ENCODE results near the gene PCDHA12.
"Not testable (repeated sequence)": the region's sequence is repeated elsewhere in the genome, so short reads cannot be mapped to it uniquely, and the experiment has no call there.

PCDHA12 gene

DNA sequence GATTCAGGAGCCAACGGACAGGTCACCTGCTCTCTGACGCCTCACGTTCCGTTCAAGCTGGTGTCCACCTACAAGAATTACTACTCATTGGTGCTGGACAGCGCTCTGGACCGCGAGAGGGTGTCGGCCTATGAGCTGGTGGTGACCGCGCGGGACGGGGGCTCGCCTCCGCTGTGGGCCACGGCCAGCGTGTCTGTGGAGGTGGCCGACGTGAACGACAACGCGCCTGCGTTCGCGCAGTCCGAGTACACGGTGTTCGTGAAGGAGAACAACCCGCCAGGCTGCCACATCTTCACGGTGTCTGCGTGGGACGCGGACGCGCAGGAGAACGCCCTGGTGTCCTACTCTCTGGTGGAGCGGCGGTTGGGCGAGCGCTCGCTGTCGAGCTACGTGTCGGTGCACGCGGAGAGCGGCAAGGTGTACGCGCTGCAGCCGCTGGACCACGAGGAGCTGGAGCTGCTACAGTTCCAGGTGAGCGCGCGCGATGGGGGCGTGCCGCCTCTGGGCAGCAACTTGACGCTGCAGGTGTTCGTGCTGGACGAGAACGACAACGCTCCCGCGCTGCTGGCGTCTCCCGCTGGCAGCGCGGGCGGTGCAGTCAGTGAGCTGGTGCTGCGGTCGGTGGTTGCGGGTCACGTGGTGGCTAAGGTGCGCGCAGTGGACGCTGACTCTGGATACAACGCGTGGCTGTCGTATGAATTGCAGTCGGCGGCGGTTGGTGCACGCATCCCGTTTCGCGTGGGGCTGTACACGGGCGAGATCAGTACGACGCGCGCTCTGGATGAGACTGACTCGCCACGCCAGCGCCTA is 17.7 kb upstream of the PCDHA12 start:
- in situ Hi-C loops (cut with MboI; ENCODE audit: low sequenced_read_pairs), result no loop called here

DNA sequence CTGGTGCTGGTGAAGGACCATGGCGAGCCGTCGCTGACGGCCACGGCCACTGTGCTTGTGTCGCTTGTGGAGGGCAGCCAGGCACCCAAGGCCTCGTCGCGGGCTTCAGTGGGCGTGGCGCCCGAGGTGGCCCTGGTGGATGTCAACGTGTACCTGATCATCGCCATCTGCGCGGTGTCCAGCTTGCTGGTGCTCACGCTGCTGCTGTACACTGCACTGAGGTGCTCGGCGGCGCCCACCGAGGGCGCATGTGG is 17.2 kb upstream of the PCDHA12 start:
- in situ Hi-C loops (cut with MboI; ENCODE audit: low sequenced_read_pairs), result no loop called here

DNA sequence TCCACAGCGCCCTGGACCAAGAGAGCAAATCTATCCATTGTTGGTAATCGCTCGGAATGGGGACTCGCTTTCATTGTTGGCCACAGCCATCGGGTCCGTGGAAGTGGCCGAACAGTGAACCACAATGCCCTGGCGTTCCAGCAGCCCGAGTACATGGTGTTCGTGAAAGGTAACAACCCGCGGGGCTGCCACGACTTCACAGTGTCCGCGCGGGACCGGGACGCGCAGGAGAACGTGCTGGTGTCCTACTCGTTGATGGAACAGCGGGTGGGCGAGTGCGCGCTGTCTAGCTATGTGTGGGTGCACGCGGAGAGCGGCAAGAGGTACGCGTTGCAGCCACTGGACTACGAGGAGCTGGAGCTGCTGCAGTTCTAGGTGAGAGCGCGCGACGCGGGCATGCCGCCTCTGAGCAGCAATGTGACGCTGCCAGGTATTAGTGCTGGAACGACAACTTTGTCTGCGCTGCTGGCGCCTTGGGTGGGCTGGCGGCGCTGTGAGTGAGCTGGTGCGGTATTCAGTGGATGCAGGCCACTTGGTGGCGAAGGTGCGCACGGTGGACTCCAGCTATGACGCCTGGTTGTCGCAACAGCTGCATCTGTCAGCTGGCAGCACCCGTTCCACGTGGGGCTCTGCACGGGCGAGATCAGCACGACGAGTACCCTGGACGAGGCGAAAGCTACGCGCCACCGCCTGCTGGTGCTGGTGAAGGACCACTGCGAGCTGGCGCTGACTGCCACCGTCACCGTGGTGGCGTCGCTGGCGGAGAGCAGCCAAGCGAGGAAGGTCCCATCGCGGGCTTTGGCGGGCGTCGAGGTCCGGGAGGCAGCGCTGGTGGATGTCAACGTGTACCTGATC is 12.4 kb upstream of the PCDHA12 start:
- in situ Hi-C loops (cut with MboI; ENCODE audit: low sequenced_read_pairs), result no loop called here

DNA sequence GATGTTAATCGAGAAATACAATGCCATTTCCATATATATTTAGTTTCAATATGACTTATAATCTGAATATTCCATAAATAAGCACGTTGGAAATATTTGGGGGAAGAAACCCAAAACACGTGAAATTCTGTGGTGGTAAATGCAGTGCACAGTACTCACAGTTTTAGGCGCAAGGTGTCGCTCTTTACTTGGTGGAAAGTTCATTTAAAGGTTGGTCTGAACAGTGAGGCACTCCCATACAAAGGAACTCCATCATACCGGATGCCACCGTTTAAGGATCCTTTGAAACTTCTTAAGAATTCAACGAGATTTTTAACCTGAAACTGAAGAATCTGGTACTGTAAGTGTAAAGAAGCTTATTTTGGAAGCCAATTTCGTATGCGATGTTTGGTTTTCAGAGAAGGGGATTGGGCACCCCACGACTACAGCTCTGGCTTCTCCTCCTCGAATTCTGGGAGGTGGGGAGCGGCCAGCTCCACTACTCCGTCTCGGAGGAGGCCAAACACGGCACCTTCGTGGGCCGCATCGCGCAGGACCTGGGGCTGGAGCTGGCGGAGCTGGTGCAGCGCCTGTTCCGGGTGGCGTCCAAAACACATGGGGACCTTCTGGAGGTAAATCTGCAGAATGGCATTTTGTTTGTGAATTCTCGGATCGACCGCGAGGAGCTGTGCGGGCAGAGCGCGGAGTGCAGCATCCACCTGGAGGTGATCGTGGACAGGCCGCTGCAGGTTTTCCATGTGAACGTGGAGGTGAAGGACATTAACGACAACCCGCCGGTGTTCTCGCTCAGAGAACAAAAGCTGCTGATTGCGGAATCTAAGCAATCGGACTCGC is 6.2 kb upstream of the PCDHA12 start, which contains the start of gene PCDHA11:
Gene PCDHA11, plus strand, starts transcription at position 237 of the 834 bp plus-strand sequence. Its CDS starts 147 bp downstream, at position 384.
- in situ Hi-C loops (cut with MboI; ENCODE audit: low sequenced_read_pairs), result no loop called here

DNA sequence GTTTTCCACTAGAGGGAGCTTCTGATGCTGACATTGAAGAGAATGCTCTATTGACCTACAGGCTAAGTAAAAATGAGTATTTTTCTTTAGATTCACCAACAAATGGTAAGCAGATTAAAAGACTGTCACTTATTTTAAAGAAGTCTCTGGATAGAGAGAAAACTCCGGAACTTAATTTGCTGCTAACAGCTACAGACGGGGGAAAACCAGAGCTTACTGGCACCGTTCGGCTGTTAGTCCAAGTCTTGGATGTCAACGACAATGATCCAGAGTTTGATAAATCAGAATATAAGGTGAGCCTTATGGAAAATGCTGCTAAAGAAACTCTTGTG is 5.6 kb upstream of the PCDHA12 start:
- in situ Hi-C loops (cut with MboI; ENCODE audit: low sequenced_read_pairs), result no loop called here

DNA sequence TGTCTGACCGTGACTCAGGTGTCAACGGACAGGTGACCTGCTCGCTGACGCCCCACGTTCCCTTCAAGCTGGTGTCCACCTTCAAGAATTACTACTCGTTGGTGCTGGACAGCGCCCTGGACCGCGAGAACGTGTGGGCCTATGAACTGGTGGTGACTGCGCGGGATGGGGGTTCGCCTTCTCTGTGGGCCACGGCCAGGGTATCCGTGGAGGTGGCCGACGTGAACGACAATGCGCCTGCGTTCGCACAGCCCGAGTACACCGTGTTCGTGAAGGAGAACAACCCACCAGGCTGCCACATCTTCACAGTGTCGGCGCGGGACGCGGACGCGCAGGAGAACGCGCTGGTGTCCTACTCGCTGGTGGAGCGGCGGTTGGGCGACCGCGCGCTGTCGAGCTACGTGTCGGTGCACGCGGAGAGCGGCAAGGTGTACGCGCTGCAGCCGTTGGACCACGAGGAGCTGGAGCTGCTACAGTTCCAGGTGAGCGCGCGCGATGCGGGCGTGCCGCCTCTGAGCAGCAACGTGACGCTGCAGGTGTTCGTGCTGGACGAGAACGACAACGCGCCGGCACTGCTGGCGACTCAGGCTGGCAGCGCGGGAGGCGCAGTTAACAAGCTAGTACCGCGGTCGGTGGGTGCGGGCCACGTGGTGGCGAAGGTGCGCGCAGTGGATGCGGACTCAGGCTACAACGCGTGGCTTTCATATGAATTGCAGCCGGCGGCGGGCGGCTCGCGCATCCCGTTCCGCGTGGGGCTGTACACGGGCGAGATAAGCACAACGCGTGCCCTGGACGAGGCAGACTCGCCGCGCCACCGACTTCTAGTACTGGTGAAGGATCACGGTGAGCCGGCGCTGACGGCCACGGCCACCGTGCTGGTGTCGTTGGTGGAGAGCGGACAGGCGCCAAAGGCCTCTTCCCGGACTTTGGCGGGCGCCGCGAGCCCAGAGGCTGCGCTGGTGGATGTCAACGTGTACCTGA is 4.6 kb upstream of the PCDHA12 start:
- in situ Hi-C loops (cut with MboI; ENCODE audit: low sequenced_read_pairs), result no loop called here

DNA sequence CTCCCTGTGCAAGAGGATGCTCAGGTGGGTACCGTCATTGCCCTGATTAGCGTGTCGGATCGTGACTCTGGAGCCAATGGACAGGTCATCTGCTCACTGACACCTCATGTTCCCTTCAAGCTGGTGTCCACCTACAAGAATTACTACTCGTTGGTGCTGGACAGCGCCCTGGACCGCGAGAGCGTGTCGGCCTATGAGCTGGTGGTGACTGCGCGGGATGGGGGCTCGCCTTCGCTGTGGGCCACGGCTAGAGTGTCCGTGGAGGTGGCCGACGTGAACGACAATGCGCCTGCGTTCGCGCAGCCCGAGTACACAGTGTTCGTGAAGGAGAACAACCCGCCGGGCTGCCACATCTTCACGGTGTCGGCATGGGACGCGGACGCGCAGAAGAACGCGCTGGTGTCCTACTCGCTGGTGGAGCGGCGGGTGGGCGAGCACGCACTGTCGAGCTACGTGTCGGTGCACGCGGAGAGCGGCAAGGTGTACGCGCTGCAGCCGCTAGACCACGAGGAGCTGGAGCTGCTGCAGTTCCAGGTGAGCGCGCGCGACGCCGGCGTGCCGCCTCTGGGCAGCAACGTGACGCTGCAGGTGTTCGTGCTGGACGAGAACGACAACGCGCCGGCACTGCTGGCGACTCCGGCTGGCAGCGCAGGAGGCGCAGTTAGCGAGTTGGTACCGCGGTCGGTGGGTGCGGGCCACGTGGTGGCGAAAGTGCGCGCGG is 1.6 kb downstream of the PCDHA12 start:
- in situ Hi-C loops (cut with MboI; ENCODE audit: low sequenced_read_pairs), result not testable (repeated sequence)

DNA sequence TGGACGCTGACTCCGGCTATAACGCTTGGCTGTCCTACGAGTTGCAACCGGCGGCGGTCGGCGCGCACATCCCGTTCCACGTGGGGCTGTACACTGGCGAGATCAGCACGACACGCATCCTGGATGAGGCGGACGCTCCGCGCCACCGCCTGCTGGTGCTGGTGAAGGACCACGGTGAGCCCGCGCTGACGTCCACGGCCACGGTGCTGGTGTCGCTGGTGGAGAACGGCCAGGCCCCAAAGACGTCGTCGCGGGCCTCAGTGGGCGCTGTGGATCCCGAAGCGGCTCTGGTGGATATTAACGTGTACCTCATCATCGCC is 2.1 kb downstream of the PCDHA12 start:
- in situ Hi-C loops (cut with MboI; ENCODE audit: low sequenced_read_pairs), result no loop called here

DNA sequence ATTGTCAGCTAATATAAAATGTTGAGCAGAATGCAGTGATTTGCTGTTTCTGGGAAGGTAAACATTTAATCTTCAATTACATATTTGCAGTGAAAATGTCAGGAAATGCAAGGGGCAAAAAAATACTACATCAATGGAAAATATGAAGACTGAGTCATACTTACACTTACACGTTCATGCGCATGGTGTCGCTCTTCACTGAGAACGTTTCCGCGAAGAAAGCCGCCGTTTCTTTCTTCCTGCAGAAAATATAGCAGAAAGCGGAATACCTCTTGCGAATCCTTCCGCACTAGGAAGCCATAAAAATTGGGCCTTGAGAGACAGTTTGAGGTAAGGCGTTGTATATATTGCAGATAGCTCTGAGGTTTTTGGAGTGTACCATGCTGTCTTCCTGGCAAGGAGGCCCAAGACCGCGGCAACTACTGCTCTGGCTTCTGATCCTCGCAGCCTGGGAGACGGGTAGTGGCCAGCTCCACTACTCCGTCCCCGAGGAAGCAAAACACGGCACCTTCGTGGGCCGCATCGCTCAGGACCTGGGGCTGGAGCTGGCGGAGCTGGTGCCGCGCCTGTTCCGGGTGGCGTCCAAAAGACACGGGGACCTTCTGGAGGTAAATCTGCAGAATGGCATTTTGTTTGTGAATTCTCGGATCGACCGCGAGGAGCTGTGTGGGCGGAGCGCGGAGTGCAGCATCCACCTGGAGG is 6.9 kb downstream of the PCDHA12 start, which contains the start of gene PCDHA13:
Gene PCDHA13, plus strand, starts transcription at position 236 of the 702 bp plus-strand sequence. Its CDS starts 145 bp downstream, at position 381.
- in situ Hi-C loops (cut with MboI; ENCODE audit: low sequenced_read_pairs), result no loop called here

DNA sequence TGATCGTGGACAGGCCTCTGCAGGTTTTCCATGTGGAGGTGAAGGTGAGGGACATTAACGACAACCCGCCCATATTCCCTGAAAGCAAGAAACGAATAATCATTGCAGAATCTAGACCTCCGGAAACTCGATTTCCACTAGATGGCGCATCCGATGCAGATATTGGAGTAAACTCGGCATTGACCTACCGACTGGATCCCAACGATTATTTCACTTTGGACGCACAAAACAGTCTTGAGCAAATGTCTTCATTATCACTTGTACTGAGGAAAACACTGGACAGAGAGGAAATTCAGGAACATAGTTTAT is 7.4 kb downstream of the PCDHA12 start:
- in situ Hi-C loops (cut with MboI; ENCODE audit: low sequenced_read_pairs), result no loop called here

DNA sequence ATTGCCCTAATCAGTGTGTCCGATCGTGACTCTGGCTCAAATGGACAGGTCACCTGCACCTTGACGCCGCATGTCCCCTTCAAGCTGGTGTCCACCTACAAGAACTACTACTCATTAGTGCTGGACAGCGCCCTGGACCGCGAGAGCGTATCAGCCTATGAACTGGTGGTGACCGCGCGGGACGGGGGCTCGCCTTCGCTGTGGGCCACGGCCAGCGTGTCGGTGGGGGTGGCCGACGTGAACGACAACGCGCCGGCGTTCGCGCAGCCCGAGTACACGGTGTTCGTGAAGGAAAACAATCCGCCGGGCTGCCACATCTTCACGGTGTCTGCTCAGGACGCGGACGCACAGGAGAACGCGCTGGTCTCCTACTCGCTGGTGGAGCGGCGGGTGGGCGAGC is 8.3 kb downstream of the PCDHA12 start:
- in situ Hi-C loops (cut with MboI; ENCODE audit: low sequenced_read_pairs), result no loop called here

DNA sequence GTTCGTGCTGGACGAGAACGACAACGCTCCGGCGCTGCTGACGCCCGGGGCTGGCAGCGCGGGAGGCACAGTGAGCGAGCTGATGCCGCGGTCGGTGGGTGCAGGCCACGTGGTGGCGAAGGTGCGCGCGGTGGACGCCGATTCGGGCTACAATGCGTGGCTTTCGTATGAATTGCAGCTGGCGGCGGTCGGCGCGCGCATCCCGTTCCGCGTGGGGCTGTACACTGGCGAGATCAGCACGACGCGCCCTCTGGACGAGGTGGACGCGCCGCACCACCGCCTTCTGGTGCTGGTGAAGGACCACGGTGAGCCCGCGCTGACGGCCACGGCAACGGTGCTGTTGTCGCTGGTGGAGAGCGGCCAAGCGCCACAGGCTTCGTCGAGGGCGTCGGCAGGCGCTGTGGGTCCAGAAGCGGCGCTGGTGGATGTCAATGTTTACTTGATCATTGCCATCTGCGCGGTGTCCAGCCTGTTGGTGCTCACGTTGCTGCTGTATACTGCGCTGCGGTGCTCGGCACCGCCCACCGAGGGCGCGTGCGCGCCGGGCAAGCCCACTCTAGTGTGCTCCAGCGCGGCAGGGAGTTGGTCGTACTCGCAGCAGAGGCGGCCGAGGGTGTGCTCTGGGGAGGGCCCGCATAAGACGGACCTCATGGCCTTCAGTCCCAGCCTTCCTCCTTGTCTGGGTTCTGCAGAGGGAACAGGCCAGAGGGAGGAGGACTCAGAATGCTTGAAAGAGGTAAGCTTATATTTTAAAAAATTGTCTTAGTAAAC is 9.0 kb downstream of the PCDHA12 start:
- in situ Hi-C loops (cut with MboI; ENCODE audit: low sequenced_read_pairs), result no loop called here

DNA sequence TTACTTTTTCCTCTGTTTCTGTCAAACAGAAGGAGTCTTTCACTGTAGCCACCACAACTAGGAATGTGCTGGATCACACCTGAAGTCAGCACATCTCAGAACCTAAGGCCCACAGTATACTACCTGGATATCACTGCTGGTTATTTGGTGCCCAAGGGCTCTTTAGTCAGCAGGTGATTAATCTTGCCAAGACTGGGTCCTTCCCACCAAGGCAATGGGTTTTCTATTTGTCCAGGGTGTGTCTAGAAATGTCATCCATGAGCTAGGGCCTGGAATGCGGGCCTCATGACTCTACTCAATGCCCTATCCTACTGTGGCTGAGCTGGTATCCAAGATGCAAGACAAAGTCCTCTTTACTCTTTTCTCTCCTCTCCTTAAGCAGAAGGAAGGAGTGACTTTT is 41.2 kb downstream of the PCDHA12 start:
- in situ Hi-C loops (cut with MboI; ENCODE audit: low sequenced_read_pairs), result no loop called here

DNA sequence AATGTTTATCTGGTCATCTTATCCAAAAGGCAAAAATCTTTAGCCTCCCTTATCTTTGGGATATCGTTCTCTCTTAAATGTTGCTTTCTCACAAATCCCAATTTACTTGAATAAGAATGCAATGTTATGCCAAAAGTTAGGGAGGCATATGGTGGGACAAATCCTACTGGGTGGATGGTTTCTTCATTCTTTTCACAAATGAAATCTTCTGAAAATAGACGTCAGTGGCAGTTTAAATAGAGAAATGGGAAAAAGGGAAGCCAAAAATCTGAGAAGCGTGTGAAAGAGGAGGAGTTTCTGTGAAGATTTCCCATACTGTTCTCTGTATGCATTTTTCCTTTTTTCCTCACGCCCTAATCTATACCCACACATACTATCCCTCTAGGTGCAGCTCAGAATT is 48.5 kb downstream of the PCDHA12 start:
- in situ Hi-C loops (cut with MboI; ENCODE audit: low sequenced_read_pairs), result no loop called here

DNA sequence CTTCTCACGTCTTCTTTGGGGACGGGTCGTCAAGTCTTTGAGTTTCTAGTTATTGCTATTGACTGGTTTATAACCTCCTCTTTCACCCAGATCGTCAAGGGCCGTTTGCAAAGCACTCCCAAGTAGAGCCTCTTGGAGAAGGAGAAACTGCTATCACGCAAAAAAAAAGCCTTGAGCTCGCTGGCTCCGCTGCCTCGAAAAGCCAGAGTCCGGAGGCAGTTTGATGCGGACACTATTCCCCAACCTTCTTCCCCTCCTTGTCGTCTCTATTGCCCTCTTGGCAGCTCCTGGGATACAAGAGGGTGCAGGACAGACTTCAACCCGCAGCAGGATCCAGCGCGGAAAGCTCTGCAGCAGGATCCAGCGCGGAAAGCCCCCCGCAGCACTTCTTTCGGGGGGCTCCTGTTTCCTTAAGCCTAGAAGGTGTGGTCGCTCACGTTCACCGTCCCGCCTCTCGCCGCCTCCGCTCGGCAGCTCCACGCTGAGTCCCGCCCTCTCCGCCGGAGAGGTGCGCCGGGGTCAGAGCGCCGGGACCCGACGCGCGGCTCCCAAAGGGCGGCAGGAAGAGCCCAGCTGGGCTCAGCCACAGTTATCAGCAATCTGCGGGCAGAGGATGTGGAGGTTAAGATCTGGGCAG is 50.8 kb downstream of the PCDHA12 start, which contains the start of gene PCDHAC1:
Gene PCDHAC1, plus strand, starts transcription at position 494 of the 637 bp plus-strand sequence. CDS start 594 bp downstream, outside the sequence.
- in situ Hi-C loops (cut with MboI; ENCODE audit: low sequenced_read_pairs), result no loop called here

DNA sequence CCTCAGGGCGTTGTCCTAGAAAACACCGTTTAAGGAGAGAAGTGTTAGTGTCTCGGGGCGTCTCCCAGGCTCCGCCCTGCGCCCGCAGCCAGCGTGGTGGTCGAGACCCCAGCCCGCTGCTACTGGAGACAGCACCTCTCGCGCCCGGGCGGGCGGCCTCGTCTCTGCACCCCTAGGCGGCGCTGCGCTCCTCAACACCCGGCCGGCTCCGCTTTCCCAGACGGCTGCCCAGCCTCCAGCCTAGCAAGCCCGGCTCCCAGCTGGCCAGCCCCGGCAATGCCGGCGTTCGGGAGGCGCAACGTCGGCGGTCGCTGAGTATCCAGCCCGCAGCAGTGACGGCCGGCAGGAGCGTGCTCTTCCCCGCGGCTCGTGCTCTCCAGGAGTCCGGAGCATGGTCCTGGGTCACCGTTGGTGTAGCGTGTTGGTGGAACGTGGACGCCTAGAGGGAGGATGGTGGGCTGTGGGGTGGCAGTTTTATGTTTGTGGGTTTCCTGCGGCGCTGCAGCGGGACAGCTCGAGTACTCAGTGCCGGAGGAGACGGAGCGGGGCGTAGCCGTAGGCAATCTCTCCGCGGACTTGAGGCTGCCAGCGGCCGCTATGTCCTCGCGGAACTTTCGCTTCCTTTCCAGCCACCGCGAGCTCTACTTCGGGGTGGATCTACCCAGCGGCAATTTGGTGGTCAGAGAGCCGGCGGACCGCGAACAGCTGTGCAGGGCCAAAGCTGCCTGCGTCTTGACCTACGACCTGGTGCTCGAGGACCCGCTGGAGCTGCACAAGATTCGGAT is 51.5 kb downstream of the PCDHA12 start:
- in situ Hi-C loops (cut with MboI; ENCODE audit: low sequenced_read_pairs), result no loop called here

DNA sequence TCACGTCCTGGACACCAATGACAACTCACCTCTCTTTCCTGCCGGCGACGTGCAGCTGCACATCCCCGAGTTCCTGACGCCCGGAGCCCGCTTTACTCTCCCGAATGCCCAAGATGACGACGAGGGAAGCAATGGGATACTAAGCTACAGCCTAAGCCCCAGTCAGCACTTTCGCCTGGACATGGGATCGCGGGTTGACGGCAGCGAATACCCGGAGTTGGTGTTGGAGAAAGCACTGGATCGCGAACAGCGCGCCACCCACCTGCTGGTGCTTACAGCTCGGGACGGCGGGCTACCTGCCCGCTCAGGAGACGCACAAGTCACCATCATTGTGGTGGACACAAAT is 52.1 kb downstream of the PCDHA12 start:
- in situ Hi-C loops (cut with MboI; ENCODE audit: low sequenced_read_pairs), result no loop called here
